Gastroesophageal sphincter (tissue), 4 donors: Measurements from ENCODE around the gene UIMC1. TPM values are rescaled to one million over a fixed set of nuclear protein-coding genes. Genes with fewer than 3 reads are reported as not detected.

Source experiments
- ATAC-seq: fragments of 150-250 bp; one replicate; pipeline ENCODE4 v1.9.1; 2016; ENCODE audit warnings: mild to moderate bottlenecking, moderate library complexity
- H3K27ac ChIP-seq, 4 donors: fragments of 200-600 bp; sonication (generic) in 3 of 4; 1 replicate in 3 of 4; 2 replicates in 1 of 4; pipeline ENCODE4 v1.5.1; 2016 to 2019
- H3K27me3 ChIP-seq: fragments of 200-600 bp; sonication (generic); one replicate; pipeline ENCODE4 v1.5.1; 2019
- H3K36me3 ChIP-seq, 2 donors: fragments of 200-600 bp; sonication (generic); one replicate each; pipeline ENCODE4 v1.5.1; 2019; ENCODE audit warnings: control low read depth in 1 of 2
- H3K4me1 ChIP-seq, 3 donors: fragments of 200-600 bp; sonication (generic); 1 replicate in 2 of 3; 2 replicates in 1 of 3; pipeline ENCODE4 v1.5.1; 2016 to 2019; ENCODE audit warnings: control low read depth in 2 of 3
- H3K4me3 ChIP-seq, 2 donors: fragments of 200-600 bp; sonication (generic); one replicate each; pipeline ENCODE4 v1.5.1; 2019; ENCODE audit warnings: mild to moderate bottlenecking in 1 of 2, moderate library complexity in 1 of 2
- H3K9me3 ChIP-seq, 3 donors: fragments of 200-600 bp; sonication (generic); one replicate each; pipeline ENCODE4 v1.5.1; 2017 to 2019; ENCODE audit warnings: control low read depth in 2 of 3
- EP300 ChIP-seq: sonication (generic); formaldehyde crosslinking; IDR thresholded peaks from one replicate; pipeline ENCODE4 v1.6.1; 2017; ENCODE audit warnings: antibody characterized with exemption, mild to moderate bottlenecking
- POLR2A ChIP-seq, 2 donors: fragments of 450-650 bp; IDR thresholded peaks; one replicate each; pipeline ENCODE4 v1.6.1; 2017; ENCODE audit warnings: antibody characterized with exemption in 2 of 2, mild to moderate bottlenecking in 2 of 2, moderate library complexity in 1 of 2
- POLR2AphosphoS5 ChIP-seq: sonication (generic); formaldehyde crosslinking; IDR thresholded peaks from one replicate; pipeline ENCODE4 v1.6.1; 2017; ENCODE audit warnings: antibody characterized with exemption
- WGBS, 2 donors: methylation state at CpG; one replicate each; pipeline ENCODE4 v1.1.5; 2018; ENCODE audit warnings: low coverage in 1 of 2; 5-methylcytosine and 5-hydroxymethylcytosine counted together
- total RNA-seq, 4 donors: library from RNA; depleted of rRNA; stranded (reverse); fragments of >200 nt; gene quantifications; one replicate each; pipeline ENCODE4 v1.1.0, GENCODE V29; 2016
- TF ChIP-seq, protein P1 (sequence below), 4 experiments: fragments of 200-600 bp in 2 of 4; fragments of 450-650 bp in 2 of 4; sonication (generic) in 1 of 4; IDR thresholded peaks; one replicate each; pipeline ENCODE4 v1.5.1; 2017 to 2019; ENCODE audit warnings: antibody characterized with exemption in 4 of 4, mild to moderate bottlenecking in 2 of 4, moderate library complexity in 2 of 4

Gene UIMC1
- total RNA-seq, 4 donors from 2014 or later = 37.9 to 50.6 (median 44.7) TPM

DNA sequence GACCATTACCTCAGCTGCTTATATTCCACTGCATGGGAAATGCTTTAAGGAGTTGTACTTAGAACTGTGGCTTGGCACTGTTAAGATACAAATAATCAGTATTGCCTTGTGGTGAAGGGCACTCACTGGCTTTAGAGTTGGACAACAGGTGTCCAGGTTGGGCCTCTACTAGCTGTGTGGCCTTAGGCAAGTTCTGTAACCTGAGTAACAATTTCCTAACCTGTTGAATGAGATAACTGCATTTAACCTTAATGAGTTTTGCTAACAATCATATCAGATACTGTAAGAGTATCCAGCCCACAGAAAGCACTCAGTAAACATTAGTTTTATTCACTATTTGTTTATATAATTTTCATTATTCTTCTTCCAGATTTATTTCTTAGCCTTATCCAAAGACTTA, 90.2 kb downstream of the UIMC1 start:
- Histone ChIP-seq H3K27me3 (no peaks in the 10 kb centered on the region), H3K4me3 (no peak overlapping the region), H3K4me1 (no peaks in the 10 kb centered on the region), H3K27ac (no peak overlapping the region), H3K36me3 (peaks cover 0 to 45% of the 10 kb centered on the region in 2 donors), H3K9me3 (no peaks in the 10 kb centered on the region)
- TF ChIP-seq, protein P1, sequence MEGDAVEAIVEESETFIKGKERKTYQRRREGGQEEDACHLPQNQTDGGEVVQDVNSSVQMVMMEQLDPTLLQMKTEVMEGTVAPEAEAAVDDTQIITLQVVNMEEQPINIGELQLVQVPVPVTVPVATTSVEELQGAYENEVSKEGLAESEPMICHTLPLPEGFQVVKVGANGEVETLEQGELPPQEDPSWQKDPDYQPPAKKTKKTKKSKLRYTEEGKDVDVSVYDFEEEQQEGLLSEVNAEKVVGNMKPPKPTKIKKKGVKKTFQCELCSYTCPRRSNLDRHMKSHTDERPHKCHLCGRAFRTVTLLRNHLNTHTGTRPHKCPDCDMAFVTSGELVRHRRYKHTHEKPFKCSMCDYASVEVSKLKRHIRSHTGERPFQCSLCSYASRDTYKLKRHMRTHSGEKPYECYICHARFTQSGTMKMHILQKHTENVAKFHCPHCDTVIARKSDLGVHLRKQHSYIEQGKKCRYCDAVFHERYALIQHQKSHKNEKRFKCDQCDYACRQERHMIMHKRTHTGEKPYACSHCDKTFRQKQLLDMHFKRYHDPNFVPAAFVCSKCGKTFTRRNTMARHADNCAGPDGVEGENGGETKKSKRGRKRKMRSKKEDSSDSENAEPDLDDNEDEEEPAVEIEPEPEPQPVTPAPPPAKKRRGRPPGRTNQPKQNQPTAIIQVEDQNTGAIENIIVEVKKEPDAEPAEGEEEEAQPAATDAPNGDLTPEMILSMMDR (IDR thresholded peaks at IDR 0.05) = no peak
- TF ChIP-seq POLR2A (IDR thresholded peaks at IDR 0.05) (no peak), POLR2AphosphoS5 (no peak), EP300 (no peak)
- no peak for ATAC-seq

DNA sequence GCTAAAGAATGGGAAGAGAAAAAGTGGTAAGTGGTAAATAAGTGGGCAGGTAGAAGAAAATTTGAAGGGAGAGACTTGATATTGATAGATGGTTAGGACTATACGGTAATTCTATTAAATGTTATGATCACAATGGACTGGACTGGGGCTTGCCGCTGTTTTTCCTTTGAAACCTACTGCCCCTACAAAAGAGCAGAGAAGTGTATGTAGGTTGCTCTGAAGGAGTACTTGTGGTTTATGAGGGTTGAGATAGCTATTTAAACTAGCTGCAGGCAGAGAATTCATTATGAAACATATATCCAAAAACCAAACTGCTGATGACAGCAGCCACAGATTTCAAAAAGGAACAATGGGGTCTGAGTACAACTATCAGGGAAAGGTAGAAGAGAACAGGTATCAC, 90.7 kb downstream of the UIMC1 start:
- H3K4me1 ChIP-seq = no peaks in the 10 kb centered on the region
- H3K27me3 ChIP-seq = no peaks in the 10 kb centered on the region
- no peak for TF ChIP-seq POLR2AphosphoS5
- no peak for TF ChIP-seq POLR2A (IDR thresholded peaks at IDR 0.05)
- TF ChIP-seq, protein P1 (IDR thresholded peaks at IDR 0.05) = no peak
- TF ChIP-seq EP300 = no peak
- no peak for ATAC-seq
- WGBS, 2 donors = 51 to 62% methylated on average over 2 of the region's 2 CpGs
- no peak overlapping the region for H3K27ac ChIP-seq
- H3K4me3 ChIP-seq = no peak overlapping the region
- H3K9me3 ChIP-seq = no peaks in the 10 kb centered on the region
- peaks cover 0 to 49% of the 10 kb centered on the region in 2 donors for H3K36me3 ChIP-seq

DNA sequence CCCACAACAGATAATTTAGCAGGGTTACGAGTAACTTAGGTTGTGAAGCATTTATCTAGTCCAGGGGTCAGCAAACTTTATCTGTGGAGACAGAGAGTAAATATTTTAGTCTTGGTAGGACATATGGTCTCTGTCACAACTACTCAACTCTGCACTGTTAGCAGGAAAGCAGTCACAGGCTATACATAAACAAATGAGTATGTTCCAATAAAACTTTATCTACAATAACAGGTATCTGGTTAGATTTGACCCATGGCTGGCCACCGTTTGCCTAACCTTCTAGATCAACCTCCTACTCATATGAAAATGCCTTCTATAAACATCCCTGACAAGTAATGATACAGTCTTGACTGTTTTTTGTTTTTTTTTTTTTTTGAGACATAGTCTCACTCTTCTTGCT, 94.5 kb downstream of the UIMC1 start:
- Histone ChIP-seq H3K27ac (no peak overlapping the region), H3K4me3 (no peak overlapping the region), H3K9me3 (no peaks in the 10 kb centered on the region), H3K4me1 (no peaks in the 10 kb centered on the region), H3K36me3 (peaks cover 6 to 48% of the 10 kb centered on the region in 2 donors), H3K27me3 (no peaks in the 10 kb centered on the region)
- no peak for ATAC-seq
- WGBS, 2 donors = 61 to 64% methylated on average over 2 of the region's 2 CpGs
- TF ChIP-seq EP300 (no peak), POLR2A (IDR thresholded peaks at IDR 0.05) (no peak), POLR2AphosphoS5 (no peak)
- TF ChIP-seq, protein P1 (IDR thresholded peaks at IDR 0.05) = no peak

DNA sequence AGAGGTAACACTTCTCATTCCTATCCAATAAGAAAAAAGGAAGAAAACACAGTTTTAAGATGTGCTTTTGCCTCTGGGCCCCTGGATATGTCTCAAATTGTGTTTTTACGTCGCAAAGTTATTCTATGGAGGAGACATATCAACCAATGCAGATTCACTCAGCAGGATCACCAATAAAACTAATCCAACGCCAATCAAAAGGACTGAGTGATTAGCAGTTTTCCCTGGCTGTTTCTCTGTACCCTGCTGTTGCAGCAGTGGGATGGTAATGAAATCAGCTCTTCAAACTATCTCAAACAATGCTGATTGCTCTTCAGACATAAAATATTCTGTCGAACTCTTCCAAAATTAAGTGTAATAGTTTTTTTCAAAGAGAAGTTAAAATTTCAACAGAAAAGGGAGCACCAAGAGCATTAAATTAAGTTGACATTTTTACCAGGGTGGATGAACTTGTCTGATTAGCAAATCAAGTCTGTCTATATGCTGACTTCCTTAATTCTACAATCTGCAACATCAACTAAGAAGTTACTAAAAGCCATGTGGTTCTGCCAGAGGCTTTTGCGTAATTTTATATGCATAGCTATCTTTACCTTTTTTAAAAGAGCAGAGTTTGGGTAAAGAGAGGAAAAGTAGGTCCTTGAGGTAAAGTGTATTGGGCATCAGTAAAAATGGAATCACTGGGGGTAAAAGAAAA, 97.8 kb downstream of the UIMC1 start:
- 90 to 95% methylated on average over 5 of the region's 5 CpGs for WGBS, 2 donors
- H3K27ac ChIP-seq = no peak overlapping the region
- TF ChIP-seq POLR2AphosphoS5 (no peak), POLR2A (IDR thresholded peaks at IDR 0.05) (no peak), EP300 (no peak)
- TF ChIP-seq, protein P1 (IDR thresholded peaks at IDR 0.05) = no peak
- no peak for ATAC-seq
- no peak overlapping the region for H3K4me3 ChIP-seq
- no peaks in the 10 kb centered on the region for H3K4me1 ChIP-seq
- H3K27me3 ChIP-seq = no peaks in the 10 kb centered on the region
- no peaks in the 10 kb centered on the region for H3K9me3 ChIP-seq
- peaks cover 10 to 63% of the 10 kb centered on the region in 2 donors for H3K36me3 ChIP-seq

DNA sequence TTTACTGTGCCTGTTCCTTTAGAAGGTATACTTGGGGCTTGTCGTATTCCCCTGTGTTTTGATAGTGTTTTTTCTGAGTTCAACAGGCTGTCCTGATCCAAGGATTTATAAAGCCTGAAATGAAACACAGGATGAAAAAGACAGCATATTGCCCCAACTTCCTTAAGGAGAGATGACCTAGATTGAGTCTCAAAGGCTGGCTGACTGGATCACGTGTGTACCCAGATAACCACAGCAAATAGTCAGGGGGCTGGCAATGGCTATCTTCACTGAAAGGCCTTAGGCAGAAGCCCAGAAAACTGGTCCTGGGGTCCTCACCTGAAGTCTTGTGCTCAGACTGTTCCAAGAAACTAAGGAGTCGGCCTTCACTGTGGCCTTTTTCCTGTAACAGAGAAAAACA, 99.8 kb downstream of the UIMC1 start:
- Histone ChIP-seq H3K36me3 (peaks cover 10 to 83% of the 10 kb centered on the region in 2 donors), H3K27ac (no peak overlapping the region), H3K4me3 (no peak overlapping the region), H3K4me1 (no peaks in the 10 kb centered on the region), H3K27me3 (no peaks in the 10 kb centered on the region), H3K9me3 (no peaks in the 10 kb centered on the region)
- 85 to 95% methylated on average over 1 to 2 of the region's 3 CpGs for WGBS, 2 donors
- no peak for ATAC-seq
- TF ChIP-seq POLR2AphosphoS5 = no peak
- TF ChIP-seq, protein P1 (IDR thresholded peaks at IDR 0.05) = no peak
- no peak for TF ChIP-seq POLR2A (IDR thresholded peaks at IDR 0.05)
- TF ChIP-seq EP300 = no peak
